ENCODE results near the gene SLC39A9.

SLC39A9 gene

GRCh38 chr14:69441948-69442347 is 43.5 kb downstream of the SLC39A9 start:
- CTCF ChIA-PET: interaction anchor here (0.6 to 2.0 kb wide), 3 partner anchors 18 to 505 kb away, joined by 3 to 6 read pairs (median 5); no protein-coding TSS in a partner anchor

DNA sequence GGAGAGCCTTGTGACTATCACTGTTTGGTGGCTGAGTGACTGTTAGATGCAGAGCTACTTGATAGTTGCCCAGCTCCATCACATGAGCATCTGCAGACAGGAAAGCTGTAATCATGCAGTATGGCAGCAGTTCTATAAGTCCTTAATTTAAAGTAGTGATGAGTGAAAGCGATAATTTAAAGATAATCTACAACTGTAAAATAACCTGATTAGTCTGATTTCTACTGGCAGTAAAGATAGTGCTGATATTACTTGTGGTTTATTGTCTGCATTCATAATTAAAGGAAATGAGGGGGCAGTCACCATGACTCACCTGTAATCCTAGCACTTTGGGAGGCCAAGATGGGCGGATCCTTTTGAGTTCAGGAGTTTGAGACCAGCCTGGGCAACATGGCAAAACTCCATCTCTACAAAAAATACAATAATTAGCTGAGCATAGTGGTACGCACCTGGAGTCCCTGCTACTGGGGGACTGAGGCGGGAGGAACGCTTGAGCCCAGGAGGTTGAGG is 44.9 kb downstream of the SLC39A9 start:
- POLR2A ChIA-PET: no interaction called here
- TF ChIP-seq ZBTB48 (tag by site-specific recombination; IDR thresholded peaks at IDR 0.05) (no peak), ZNF184 (tag by site-specific recombination; IDR thresholded peaks at IDR 0.05) (no peak), ZNF639 (tag by site-specific recombination; IDR thresholded peaks at IDR 0.05) (no peak), HOXA7 (CRISPR knock-in tag; IDR thresholded peaks at IDR 0.05; ENCODE audit: borderline replicate concordance) (no peak), ZNF544 (tag by site-specific recombination; IDR thresholded peaks at IDR 0.05) (no peak), ZNF366 (tag by site-specific recombination; conservative IDR thresholded peaks at IDR 0.05) (0 out of 2 replicates have a peak, but pooled peaks have one; percentile 18), ZNF664 (tag by site-specific recombination; IDR thresholded peaks at IDR 0.05) (0 out of 2 replicates have a peak, but pooled peaks have one; percentile 10), KLF9 (tag by site-specific recombination; IDR thresholded peaks at IDR 0.05; ENCODE audit: low read depth) (no peak), PRDM10 (tag by site-specific recombination; IDR thresholded peaks at IDR 0.05) (0 out of 2 replicates have a peak, but pooled peaks have one; percentile 19), GLIS1 (tag by site-specific recombination; IDR thresholded peaks at IDR 0.05) (no peak), ZNF610 (tag by site-specific recombination; IDR thresholded peaks at IDR 0.05; ENCODE audit: borderline replicate concordance) (no peak), OSR2 (tag by site-specific recombination; IDR thresholded peaks at IDR 0.05) (no peak), ZNF426 (tag by site-specific recombination; IDR thresholded peaks at IDR 0.05) (no peak), ZNF274 (IDR thresholded peaks at IDR 0.05; ENCODE audit: low read length) (no peak), ZNF274 (tag by site-specific recombination; IDR thresholded peaks at IDR 0.05; ENCODE audit: borderline replicate concordance) (no peak), SP7 (tag by site-specific recombination; IDR thresholded peaks at IDR 0.05) (peak; percentile 97)
- TF ChIP-seq, protein P1, sequence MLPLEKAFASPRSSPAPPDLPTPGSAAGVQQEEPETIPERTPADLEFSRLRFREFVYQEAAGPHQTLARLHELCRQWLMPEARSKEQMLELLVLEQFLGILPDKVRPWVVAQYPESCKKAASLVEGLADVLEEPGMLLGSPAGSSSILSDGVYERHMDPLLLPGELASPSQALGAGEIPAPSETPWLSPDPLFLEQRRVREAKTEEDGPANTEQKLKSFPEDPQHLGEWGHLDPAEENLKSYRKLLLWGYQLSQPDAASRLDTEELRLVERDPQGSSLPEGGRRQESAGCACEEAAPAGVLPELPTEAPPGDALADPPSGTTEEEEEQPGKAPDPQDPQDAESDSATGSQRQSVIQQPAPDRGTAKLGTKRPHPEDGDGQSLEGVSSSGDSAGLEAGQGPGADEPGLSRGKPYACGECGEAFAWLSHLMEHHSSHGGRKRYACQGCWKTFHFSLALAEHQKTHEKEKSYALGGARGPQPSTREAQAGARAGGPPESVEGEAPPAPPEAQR (tag by site-specific recombination; IDR thresholded peaks at IDR 0.05): no peak

More at GRCh38 chr14:69441948-69442347, 43.5 kb downstream of the SLC39A9 start:
- Histone ChIP-seq H3K9me3 (ENCODE audit: control insufficient read depth, insufficient read depth, low read depth, low read length) (no peaks in the 10 kb centered on the region), H3K4me1 (ENCODE audit: control insufficient read depth, insufficient read depth, low read length) (no peaks in the 10 kb centered on the region; the same call in 1 of the 2 replicates), H3K27ac (ENCODE audit: extremely low read depth, low read depth, low read length) (no peak overlapping the region), H3K4me3 (ENCODE audit: low read depth, low read length) (no peak overlapping the region), H3K36me3 (ENCODE audit: control insufficient read depth in 2 of 2, insufficient read depth in 1 of 2, low read length in 2 of 2) (peaks cover 4 to 12% of the 10 kb centered on the region in 2 experiments)
- TF ChIP-seq, protein P2, sequence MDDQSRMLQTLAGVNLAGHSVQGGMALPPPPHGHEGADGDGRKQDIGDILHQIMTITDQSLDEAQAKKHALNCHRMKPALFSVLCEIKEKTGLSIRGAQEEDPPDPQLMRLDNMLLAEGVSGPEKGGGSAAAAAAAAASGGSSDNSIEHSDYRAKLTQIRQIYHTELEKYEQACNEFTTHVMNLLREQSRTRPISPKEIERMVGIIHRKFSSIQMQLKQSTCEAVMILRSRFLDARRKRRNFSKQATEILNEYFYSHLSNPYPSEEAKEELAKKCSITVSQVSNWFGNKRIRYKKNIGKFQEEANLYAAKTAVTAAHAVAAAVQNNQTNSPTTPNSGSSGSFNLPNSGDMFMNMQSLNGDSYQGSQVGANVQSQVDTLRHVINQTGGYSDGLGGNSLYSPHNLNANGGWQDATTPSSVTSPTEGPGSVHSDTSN (CRISPR knock-in tag; IDR thresholded peaks at IDR 0.05): no peak
- TF ChIP-seq PRDM10 (tag by site-specific recombination; IDR thresholded peaks at IDR 0.05): peak; percentile 73
- POLR2A ChIA-PET: no interaction called here

More for the DNA sequence above, 44.9 kb downstream of the SLC39A9 start:
- Histone ChIP-seq H3K9me3 (ENCODE audit: control insufficient read depth, insufficient read depth, low read depth, low read length) (no peaks in the 10 kb centered on the region), H3K4me1 (ENCODE audit: control insufficient read depth, insufficient read depth, low read length) (no peaks in the 10 kb centered on the region; the same call in 1 of the 2 replicates), H3K36me3 (ENCODE audit: control insufficient read depth in 2 of 2, insufficient read depth in 1 of 2, low read length in 2 of 2) (peaks cover 4 to 12% of the 10 kb centered on the region in 2 experiments), H3K4me3 (ENCODE audit: low read depth, low read length) (no peak overlapping the region), H3K27ac (ENCODE audit: extremely low read depth, low read depth, low read length) (no peak overlapping the region)
- CTCF ChIA-PET: interaction anchor here (0.7 to 2.0 kb wide), 2 partner anchors 145 to 201 kb away, joined by 4 to 6 read pairs; no protein-coding TSS in a partner anchor

Data from HEK293 (cell line).